Endodermal cell (in vitro differentiated cells): ENCODE data around the gene KRTAP2-4. TPM values are rescaled to one million over a fixed set of nuclear protein-coding genes. Genes with fewer than 3 reads are reported as not detected.
"Not testable (repeated sequence)": the region's sequence is repeated elsewhere in the genome, so short reads cannot be mapped to it uniquely, and the experiment has no call there.

ENCODE experiments used
- DNase-seq: peaks from one replicate; pipeline ENCODE4 v3.0.0-alpha.2; 2017
- H3K27ac ChIP-seq: 2 replicates; pipeline ENCODE4 v1.5.1; 2013; ENCODE audit warnings: mild to moderate bottlenecking, low read depth, low read length, moderate library complexity
- H3K27me3 ChIP-seq: 2 replicates; pipeline ENCODE4 v1.6.1; 2013; ENCODE audit warnings: mild to moderate bottlenecking, low read length, moderate library complexity; ENCODE audit not compliant: insufficient read depth, control insufficient read depth, poor library complexity, severe bottlenecking
- H3K36me3 ChIP-seq: 2 replicates; pipeline ENCODE4 v1.7.0; 2013; ENCODE audit warnings: mild to moderate bottlenecking, low read length, moderate library complexity; ENCODE audit not compliant: control insufficient read depth, insufficient read depth
- H3K4me1 ChIP-seq: one replicate; pipeline ENCODE4 v1.7.0; 2013; ENCODE audit warnings: low read length; ENCODE audit not compliant: control insufficient read depth, insufficient read depth
- H3K4me3 ChIP-seq: 2 replicates; pipeline ENCODE4 v1.5.1; 2013; ENCODE audit warnings: mild to moderate bottlenecking, low read length, moderate library complexity
- H3K9ac ChIP-seq: 2 replicates; pipeline ENCODE4 v1.6.1; 2013; ENCODE audit warnings: mild to moderate bottlenecking, low read length, moderate library complexity; ENCODE audit not compliant: poor library complexity, severe bottlenecking; ENCODE audit errors: extremely low read depth
- H3K9me3 ChIP-seq: 2 replicates; pipeline ENCODE4 v1.6.1; 2013; ENCODE audit warnings: mild to moderate bottlenecking, low read length, moderate library complexity; ENCODE audit not compliant: control insufficient read depth
- H3K27ac Mint-ChIP-seq: 2 replicates; pipeline ENCODE4 v1.8.0; 2020; ENCODE audit warnings: mixed read lengths
- H3K27me3 Mint-ChIP-seq: 2 replicates; pipeline ENCODE4 v1.8.0; 2021; ENCODE audit warnings: mild to moderate bottlenecking, mixed read lengths; ENCODE audit not compliant: insufficient read depth
- H3K36me3 Mint-ChIP-seq: 2 replicates; pipeline ENCODE4 v1.8.0; 2020; ENCODE audit warnings: low read depth, mixed read lengths
- H3K4me1 Mint-ChIP-seq: 2 replicates; pipeline ENCODE4 v1.8.0; 2020; ENCODE audit warnings: mixed read lengths
- H3K4me3 Mint-ChIP-seq: 2 replicates; pipeline ENCODE4 v1.8.0; 2020; ENCODE audit warnings: mild to moderate bottlenecking, moderate library complexity, mixed read lengths
- H3K9me3 Mint-ChIP-seq: 2 replicates; pipeline ENCODE4 v1.8.0; 2020; ENCODE audit warnings: mild to moderate bottlenecking, mixed read lengths
- WGBS, 2 experiments: methylation state at CpG; one replicate each; pipeline versions ENCODE4 v1.1.5 to v1.1.7; 2013; ENCODE audit warnings: missing lambda C conversion rate in 2 of 2, mixed read lengths in 1 of 2; ENCODE audit not compliant: insufficient coverage in 1 of 2, insufficient read length in 1 of 2; 5-methylcytosine and 5-hydroxymethylcytosine counted together
- total RNA-seq, 2 donors: library from RNA; stranded (reverse); fragmentation: NEBNext Ultra II Directional in 1 of 2; extraction: Animal tissue kit (Norgen Biotek cat#: 25700) in 1 of 2; gene quantifications; 2 replicates in 1 of 2; 3 replicates in 1 of 2; pipeline ENCODE4 v1.2.1, GENCODE V29; 2021
- TF ChIP-seq, protein P1 (sequence below): fragments of 200-600 bp; sonication (generic); conservative IDR thresholded peaks from 2 replicates; pipeline ENCODE4 v1.5.0; 2021; ENCODE audit warnings: antibody characterized with exemption, mild to moderate bottlenecking

KRTAP2-4 gene
- total RNA-seq, 2 donors from 2014 or later, result not detected

DNA sequence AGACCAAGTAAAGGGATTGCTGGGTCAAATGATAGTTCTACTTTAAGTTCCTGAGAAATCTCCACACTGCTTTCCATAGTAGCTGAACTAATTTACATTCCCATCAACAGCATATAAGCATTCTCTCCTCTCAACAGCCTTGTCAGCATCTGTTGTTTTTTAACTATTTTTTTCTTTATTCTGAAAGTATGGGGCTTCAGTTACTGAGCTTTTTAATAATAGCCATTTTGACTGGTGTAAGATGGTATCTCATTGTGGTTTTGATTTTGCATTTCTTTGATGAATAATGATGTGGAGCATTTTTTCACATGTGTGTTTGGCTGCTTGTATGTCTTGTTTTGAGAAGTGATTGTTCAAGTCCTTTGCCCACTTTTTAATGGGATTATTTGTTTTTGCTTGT, 13.1 kb downstream of the KRTAP2-4 start:
- peaks cover 6% of the 10 kb centered on the region for H3K9me3 ChIP-seq
- H3K4me3 Mint-ChIP-seq, result no peak overlapping the region
- no peak overlapping the region for H3K27ac ChIP-seq
- no peaks in the 10 kb centered on the region for H3K4me1 ChIP-seq
- no peak overlapping the region for H3K9ac ChIP-seq
- H3K4me3 ChIP-seq, result no peak overlapping the region
- H3K27ac Mint-ChIP-seq, result no peak overlapping the region
- H3K27me3 ChIP-seq, result no peaks in the 10 kb centered on the region
- H3K4me1 Mint-ChIP-seq, result peaks cover 12% of the 10 kb centered on the region
- TF ChIP-seq, protein P1, sequence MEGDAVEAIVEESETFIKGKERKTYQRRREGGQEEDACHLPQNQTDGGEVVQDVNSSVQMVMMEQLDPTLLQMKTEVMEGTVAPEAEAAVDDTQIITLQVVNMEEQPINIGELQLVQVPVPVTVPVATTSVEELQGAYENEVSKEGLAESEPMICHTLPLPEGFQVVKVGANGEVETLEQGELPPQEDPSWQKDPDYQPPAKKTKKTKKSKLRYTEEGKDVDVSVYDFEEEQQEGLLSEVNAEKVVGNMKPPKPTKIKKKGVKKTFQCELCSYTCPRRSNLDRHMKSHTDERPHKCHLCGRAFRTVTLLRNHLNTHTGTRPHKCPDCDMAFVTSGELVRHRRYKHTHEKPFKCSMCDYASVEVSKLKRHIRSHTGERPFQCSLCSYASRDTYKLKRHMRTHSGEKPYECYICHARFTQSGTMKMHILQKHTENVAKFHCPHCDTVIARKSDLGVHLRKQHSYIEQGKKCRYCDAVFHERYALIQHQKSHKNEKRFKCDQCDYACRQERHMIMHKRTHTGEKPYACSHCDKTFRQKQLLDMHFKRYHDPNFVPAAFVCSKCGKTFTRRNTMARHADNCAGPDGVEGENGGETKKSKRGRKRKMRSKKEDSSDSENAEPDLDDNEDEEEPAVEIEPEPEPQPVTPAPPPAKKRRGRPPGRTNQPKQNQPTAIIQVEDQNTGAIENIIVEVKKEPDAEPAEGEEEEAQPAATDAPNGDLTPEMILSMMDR, result no peak
- H3K36me3 Mint-ChIP-seq, result no peaks in the 10 kb centered on the region
- no peak for DNase-seq
- H3K9me3 Mint-ChIP-seq, result peaks cover 6% of the 10 kb centered on the region
- no peaks in the 10 kb centered on the region for H3K36me3 ChIP-seq
- H3K27me3 Mint-ChIP-seq, result no peaks in the 10 kb centered on the region

DNA sequence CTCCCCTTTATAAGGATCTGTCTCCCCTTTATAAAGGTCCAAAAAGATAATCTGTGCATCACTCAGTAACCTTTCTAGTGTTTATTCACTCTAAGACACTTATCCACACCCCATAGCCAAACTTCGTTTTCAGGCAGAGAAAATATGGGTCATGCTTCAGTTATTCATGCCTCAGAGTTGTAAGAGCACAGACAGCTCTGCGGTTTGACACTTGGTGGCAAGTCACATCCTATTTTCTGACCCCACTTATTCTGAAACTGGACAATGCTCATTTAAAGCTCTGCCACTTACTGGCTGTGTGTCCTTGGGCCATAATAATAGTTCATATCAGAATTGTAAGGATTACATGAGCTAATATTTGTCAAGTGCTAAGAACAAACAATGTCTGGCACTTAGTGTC, 16.6 kb downstream of the KRTAP2-4 start:
- 85 to 86% methylated on average over 2 of the region's 2 CpGs for WGBS, 2 experiments
- H3K27ac ChIP-seq, result no peak overlapping the region

DNA sequence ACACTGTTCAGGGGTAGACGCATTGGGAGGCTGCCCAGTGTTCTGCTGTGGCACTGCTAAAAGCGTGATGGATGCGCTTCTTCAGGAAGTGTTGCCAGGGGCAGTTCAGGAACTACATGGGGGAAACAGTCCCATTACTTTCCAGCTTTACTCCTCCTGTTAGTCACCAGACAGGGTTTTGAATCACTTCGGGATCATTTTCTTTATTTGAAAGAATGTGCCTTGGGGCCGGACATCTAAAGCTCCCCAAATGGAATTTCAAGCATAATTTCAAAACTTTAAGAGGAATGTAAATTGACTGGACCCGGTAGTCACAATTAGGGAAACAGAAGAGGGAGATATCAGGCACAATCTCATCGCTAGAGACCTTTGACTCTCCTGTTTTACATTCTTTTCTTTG, 17.2 kb downstream of the KRTAP2-4 start:
- H3K27me3 Mint-ChIP-seq, result no peaks in the 10 kb centered on the region
- no peaks in the 10 kb centered on the region for H3K9me3 Mint-ChIP-seq
- no peaks in the 10 kb centered on the region for H3K36me3 Mint-ChIP-seq
- H3K27ac Mint-ChIP-seq, result no peak overlapping the region
- no peaks in the 10 kb centered on the region for H3K36me3 ChIP-seq
- no peak for DNase-seq
- peaks cover 14% of the 10 kb centered on the region for H3K4me1 Mint-ChIP-seq
- no peak overlapping the region for H3K27ac ChIP-seq
- no peak overlapping the region for H3K4me3 Mint-ChIP-seq
- H3K9ac ChIP-seq, result no peak overlapping the region
- 87 to 88% methylated on average over 7 of the region's 7 CpGs for WGBS, 2 experiments
- TF ChIP-seq, protein P1, result no peak
- no peaks in the 10 kb centered on the region for H3K27me3 ChIP-seq
- no peaks in the 10 kb centered on the region for H3K9me3 ChIP-seq
- H3K4me1 ChIP-seq, result no peaks in the 10 kb centered on the region
- H3K4me3 ChIP-seq, result no peak overlapping the region

More for the DNA sequence above, 16.6 kb downstream of the KRTAP2-4 start:
- no peaks in the 10 kb centered on the region for H3K9me3 ChIP-seq
- no peak overlapping the region for H3K4me3 ChIP-seq
- Mint-ChIP-seq H3K9me3 (no peaks in the 10 kb centered on the region), H3K36me3 (no peaks in the 10 kb centered on the region), H3K27ac (no peak overlapping the region), H3K4me3 (no peak overlapping the region), H3K4me1 (peaks cover 14% of the 10 kb centered on the region), H3K27me3 (no peaks in the 10 kb centered on the region)
- TF ChIP-seq, protein P1, result no peak
- no peaks in the 10 kb centered on the region for H3K4me1 ChIP-seq
- H3K36me3 ChIP-seq, result no peaks in the 10 kb centered on the region
- no peak overlapping the region for H3K9ac ChIP-seq
- no peak for DNase-seq
- H3K27me3 ChIP-seq, result no peaks in the 10 kb centered on the region

DNA sequence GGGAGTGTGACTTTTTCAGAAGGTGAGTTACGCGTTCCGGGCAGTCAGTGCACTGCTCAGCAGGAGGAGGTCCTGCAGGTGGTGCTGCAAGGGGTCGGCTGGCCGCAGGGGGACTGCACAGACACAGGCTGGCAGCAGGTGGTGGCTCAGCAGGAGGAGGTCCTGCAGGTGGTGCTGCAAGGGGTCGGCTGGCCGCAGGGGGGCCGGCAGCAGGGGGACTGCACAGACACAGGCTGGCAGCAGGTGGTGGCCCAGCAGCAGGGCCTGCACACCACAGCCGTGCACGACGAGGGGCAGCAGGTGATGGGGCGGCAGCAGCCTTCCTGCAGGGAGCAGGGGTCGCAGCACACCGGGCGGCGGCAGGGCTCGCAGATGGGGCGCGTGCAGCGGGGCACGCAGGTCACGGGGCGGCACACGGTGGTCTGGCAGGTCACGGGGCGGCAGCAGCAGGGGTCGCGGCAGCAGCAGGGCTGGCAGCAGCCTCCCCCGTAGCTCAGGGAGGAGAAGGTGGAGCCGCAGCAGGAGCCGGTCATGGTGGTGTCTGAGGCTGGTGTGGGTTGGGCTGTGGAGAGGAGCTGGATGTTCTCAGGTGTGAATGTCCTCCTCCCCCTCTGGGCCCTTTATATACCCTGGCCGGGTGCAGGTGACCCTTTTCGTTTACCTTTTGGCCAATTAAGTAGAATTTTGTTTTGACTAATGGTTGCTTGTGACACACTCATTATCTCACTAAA, 18.8 kb downstream of the KRTAP2-4 start, which contains the start of gene KRTAP2-1:
Gene KRTAP2-1 (minus strand): TSS at position 582 of the 731 bp plus-strand sequence. CDS start 49 bp downstream, at position 533.
- not testable (repeated sequence) for H3K9me3 ChIP-seq, DNase-seq, H3K4me3 Mint-ChIP-seq, H3K27me3 ChIP-seq, H3K4me3 ChIP-seq, H3K9me3 Mint-ChIP-seq, H3K27ac Mint-ChIP-seq, H3K36me3 ChIP-seq, H3K27ac ChIP-seq, H3K9ac ChIP-seq, H3K27me3 Mint-ChIP-seq, H3K36me3 Mint-ChIP-seq, H3K4me1 ChIP-seq
- 97% methylated on average over 6 of the region's 33 CpGs; no CpG with 5 or more reads in 1 of the 2 experiments for WGBS, 2 experiments
- H3K4me1 Mint-ChIP-seq, result peaks cover 14% of the 10 kb centered on the region
